ENCODE results near the gene RBMS1. TPM values are rescaled to one million over a fixed set of nuclear protein-coding genes. Genes with fewer than 3 reads are reported as not detected.

RBMS1 gene
- total RNA-seq, 4 donors from 2014 or later, result 13.5 to 31.6 (median 23.0) TPM

GRCh38 chr2:160282063-160282580 lies 211.5 kb downstream of the RBMS1 start:
- no peaks in the 10 kb centered on the region for H3K27me3 ChIP-seq
- intact Hi-C loops (cut with DNase I; ENCODE audit: low total_unique reads) (no loop called here), in situ Hi-C loops (cut with MboI; ENCODE audit: low pct_ligation_motif_present in 1 of 4, low pct_unique_long_range_greater_than_20kb in 1 of 4, low sequenced_read_pairs in 3 of 4) (no loop called here)
- H3K4me3 ChIP-seq, result no peak overlapping the region
- peaks cover 0 to 11% (median 3%) of the 10 kb centered on the region in 4 donors for H3K4me1 ChIP-seq
- H3K27ac ChIP-seq, result no peak overlapping the region
- H3K9me3 ChIP-seq, result no peaks in the 10 kb centered on the region
- TF ChIP-seq POLR2AphosphoS5 (IDR thresholded peaks at IDR 0.05), result no peak
- no peak for TF ChIP-seq EP300 (IDR thresholded peaks at IDR 0.05; ENCODE audit: low read depth)
- TF ChIP-seq POLR2A (IDR thresholded peaks at IDR 0.05), result no peak
- no peak for DNase-seq
- 98 to 100% methylated on average over 2 of the region's 2 CpGs for WGBS, 2 donors (ENCODE audit: low coverage in 1 of 2)
- no peaks in the 10 kb centered on the region for H3K36me3 ChIP-seq

GRCh38 chr2:160281213-160281612 lies 212.4 kb downstream of the RBMS1 start:
- TF ChIP-seq POLR2A (IDR thresholded peaks at IDR 0.05) (no peak), POLR2AphosphoS5 (IDR thresholded peaks at IDR 0.05) (no peak), EP300 (IDR thresholded peaks at IDR 0.05; ENCODE audit: low read depth) (no peak), CTCF (IDR thresholded peaks at IDR 0.05) (no peak)
- no peak for DNase-seq
- peaks cover 0 to 11% (median 3%) of the 10 kb centered on the region in 4 donors for H3K4me1 ChIP-seq
- H3K27ac ChIP-seq, result no peak overlapping the region
- no peaks in the 10 kb centered on the region for H3K9me3 ChIP-seq
- intact Hi-C loops (cut with DNase I; ENCODE audit: low total_unique reads), result no loop called here
- no peaks in the 10 kb centered on the region for H3K36me3 ChIP-seq
- in situ Hi-C loops (cut with MboI; ENCODE audit: low pct_ligation_motif_present in 1 of 4, low pct_unique_long_range_greater_than_20kb in 1 of 4, low sequenced_read_pairs in 3 of 4), result no loop called here
- H3K27me3 ChIP-seq, result no peaks in the 10 kb centered on the region
- 58 to 59% methylated on average over 1 of the region's 1 CpG for WGBS, 2 donors (ENCODE audit: low coverage in 1 of 2)
- no peak overlapping the region for H3K4me3 ChIP-seq

GRCh38 chr2:160279813-160280465 lies 213.7 kb downstream of the RBMS1 start:
- Histone ChIP-seq H3K4me1 (peaks cover 0 to 22% (median 6%) of the 10 kb centered on the region in 4 donors), H3K9me3 (no peaks in the 10 kb centered on the region), H3K36me3 (no peaks in the 10 kb centered on the region), H3K27ac (peak overlapping the region in 3 of 4 donors; percentile 13 to 30 (median 23)), H3K4me3 (no peak overlapping the region), H3K27me3 (no peaks in the 10 kb centered on the region)
- in situ Hi-C loops (cut with MboI; ENCODE audit: low pct_ligation_motif_present in 1 of 4, low pct_unique_long_range_greater_than_20kb in 1 of 4, low sequenced_read_pairs in 3 of 4) (no loop called here), intact Hi-C loops (cut with DNase I; ENCODE audit: low total_unique reads) (no loop called here)
- 78 to 85% methylated on average over 5 of the region's 5 CpGs for WGBS, 2 donors (ENCODE audit: low coverage in 1 of 2)
- no peak for DNase-seq
- TF ChIP-seq POLR2AphosphoS5 (IDR thresholded peaks at IDR 0.05), result no peak
- TF ChIP-seq EP300 (IDR thresholded peaks at IDR 0.05; ENCODE audit: low read depth), result no peak
- TF ChIP-seq CTCF (IDR thresholded peaks at IDR 0.05), result no peak
- TF ChIP-seq POLR2A (IDR thresholded peaks at IDR 0.05), result no peak

GRCh38 chr2:160278879-160279177 lies 214.8 kb downstream of the RBMS1 start:
- WGBS, 2 donors (ENCODE audit: low coverage in 1 of 2), result 29 to 46% methylated on average over 2 of the region's 2 CpGs

More at GRCh38 chr2:160278879-160279177, 214.8 kb downstream of the RBMS1 start:
- no peak overlapping the region for H3K4me3 ChIP-seq
- H3K27ac ChIP-seq, result peak overlapping the region in 3 of 4 donors; percentile 13 to 30 (median 27)
- DNase-seq, result no peak
- H3K4me1 ChIP-seq, result peaks cover 0 to 23% (median 6%) of the 10 kb centered on the region in 4 donors
- no peaks in the 10 kb centered on the region for H3K36me3 ChIP-seq
- H3K9me3 ChIP-seq, result no peaks in the 10 kb centered on the region
- TF ChIP-seq EP300 (IDR thresholded peaks at IDR 0.05; ENCODE audit: low read depth) (no peak), CTCF (IDR thresholded peaks at IDR 0.05) (peak; percentile 22 to 37 (median 32))
- in situ Hi-C loops (cut with MboI; ENCODE audit: low pct_ligation_motif_present in 1 of 4, low pct_unique_long_range_greater_than_20kb in 1 of 4, low sequenced_read_pairs in 3 of 4) (no loop called here), intact Hi-C loops (cut with DNase I; ENCODE audit: low total_unique reads) (no loop called here)
- H3K27me3 ChIP-seq, result no peaks in the 10 kb centered on the region
